Measurements from ENCODE around the gene FAIM2.

DNA sequence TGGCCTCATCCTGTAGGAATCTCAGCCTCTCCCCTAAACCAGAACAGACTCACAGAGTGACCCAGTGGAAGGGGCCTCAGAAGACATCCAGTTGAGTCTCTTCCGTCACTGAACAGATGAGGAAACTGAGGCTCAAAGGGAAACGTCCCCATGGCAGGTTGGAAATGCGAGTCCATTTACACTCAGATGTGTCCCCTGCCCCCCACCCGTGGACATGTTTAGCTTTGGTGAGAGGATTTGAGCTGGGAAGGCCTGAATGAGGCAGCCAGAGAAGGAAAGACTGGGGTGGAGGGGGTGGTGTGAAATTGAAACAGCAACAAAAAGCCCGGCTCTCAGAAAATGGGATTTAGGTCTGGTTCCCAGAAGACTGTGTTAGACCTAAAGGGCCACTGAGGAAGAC is 1.7 kb downstream of the FAIM2 start:
- TF ChIP-seq, protein P1, sequence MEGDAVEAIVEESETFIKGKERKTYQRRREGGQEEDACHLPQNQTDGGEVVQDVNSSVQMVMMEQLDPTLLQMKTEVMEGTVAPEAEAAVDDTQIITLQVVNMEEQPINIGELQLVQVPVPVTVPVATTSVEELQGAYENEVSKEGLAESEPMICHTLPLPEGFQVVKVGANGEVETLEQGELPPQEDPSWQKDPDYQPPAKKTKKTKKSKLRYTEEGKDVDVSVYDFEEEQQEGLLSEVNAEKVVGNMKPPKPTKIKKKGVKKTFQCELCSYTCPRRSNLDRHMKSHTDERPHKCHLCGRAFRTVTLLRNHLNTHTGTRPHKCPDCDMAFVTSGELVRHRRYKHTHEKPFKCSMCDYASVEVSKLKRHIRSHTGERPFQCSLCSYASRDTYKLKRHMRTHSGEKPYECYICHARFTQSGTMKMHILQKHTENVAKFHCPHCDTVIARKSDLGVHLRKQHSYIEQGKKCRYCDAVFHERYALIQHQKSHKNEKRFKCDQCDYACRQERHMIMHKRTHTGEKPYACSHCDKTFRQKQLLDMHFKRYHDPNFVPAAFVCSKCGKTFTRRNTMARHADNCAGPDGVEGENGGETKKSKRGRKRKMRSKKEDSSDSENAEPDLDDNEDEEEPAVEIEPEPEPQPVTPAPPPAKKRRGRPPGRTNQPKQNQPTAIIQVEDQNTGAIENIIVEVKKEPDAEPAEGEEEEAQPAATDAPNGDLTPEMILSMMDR (IDR thresholded peaks at IDR 0.05) = no peak
- TF ChIP-seq POLR2AphosphoS5 (IDR thresholded peaks at IDR 0.05) (no peak), EP300 (IDR thresholded peaks at IDR 0.05) (no peak)
